ENCODE results near the gene PWWP2B.
"Not testable (repeated sequence)": the region's sequence is repeated elsewhere in the genome, so short reads cannot be mapped to it uniquely, and the experiment has no call there.

PWWP2B gene

DNA sequence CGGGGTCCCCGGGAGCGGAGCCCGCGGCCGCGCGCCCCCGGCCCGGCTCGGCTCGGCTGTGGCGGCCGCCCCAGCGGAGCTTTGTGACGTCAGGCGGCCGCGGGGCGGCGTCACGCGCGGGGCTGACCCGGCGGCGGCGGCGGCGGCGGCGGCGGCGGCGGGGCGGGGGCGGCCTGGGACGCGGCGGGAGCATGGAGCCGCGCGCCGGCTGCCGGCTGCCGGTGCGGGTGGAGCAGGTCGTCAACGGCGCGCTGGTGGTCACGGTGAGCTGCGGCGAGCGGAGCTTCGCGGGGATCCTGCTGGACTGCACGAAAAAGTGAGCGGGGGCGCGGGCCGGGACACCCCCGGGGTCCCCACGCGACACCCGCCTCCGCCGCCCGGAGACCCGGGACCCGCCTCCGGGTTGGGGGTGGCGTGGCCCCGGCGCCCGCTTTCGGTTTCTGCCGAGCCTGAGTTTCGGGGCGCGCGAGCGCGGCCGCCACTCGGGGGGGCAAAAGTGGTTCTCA is at the start of gene PWWP2B:
Gene PWWP2B (plus strand): TSS at position 165 of the 506 bp plus-strand sequence. CDS start 27 bp downstream, at position 192.
- DNase-seq (ENCODE audit: low read depth): no peak

DNA sequence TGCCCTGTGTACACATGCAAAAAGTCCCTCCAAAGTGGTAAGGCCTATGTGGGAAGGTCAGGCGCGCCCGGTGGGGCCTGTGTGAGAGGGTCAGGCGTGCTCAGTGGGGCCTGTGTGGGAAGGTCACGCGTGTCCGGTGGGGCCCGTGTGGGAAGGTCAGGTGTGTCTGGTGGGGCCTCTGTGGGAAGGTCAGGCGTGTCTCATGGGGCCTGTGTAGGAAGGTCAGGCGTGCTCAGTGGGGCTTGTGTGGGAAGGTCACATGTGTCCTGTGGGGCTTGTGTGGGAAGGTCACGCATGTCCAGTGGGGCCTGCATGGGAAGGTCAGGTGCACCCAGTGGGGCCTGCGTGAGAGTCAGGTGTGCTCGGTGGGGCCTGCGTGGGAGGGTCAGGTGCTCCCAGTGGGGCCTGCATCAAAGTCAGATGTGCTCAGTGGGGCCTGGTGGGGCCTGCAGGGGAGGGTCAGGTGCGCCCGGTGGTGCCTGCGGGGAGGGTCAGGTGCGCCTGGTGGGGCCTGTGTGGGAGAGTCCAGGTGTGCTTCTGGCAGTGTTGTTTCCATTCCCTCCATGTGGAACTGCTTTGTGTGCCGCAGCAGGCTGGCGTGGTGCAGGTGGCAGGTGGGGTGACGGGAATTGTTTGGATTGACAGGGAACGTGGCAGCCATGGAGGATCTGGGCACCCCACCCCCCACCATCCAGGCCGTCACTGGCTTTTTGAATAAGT is 49.6 kb upstream of the PWWP2B start:
- no peak for DNase-seq (ENCODE audit: low read depth)

- no peak for DNase-seq (ENCODE audit: low read depth)
Observed at GRCh38 chr10:132347931-132348267, 49.1 kb upstream of the PWWP2B start.

- DNase-seq (ENCODE audit: low read depth): no peak
Observed at GRCh38 chr10:132349766-132350165, 47.2 kb upstream of the PWWP2B start.

DNA sequence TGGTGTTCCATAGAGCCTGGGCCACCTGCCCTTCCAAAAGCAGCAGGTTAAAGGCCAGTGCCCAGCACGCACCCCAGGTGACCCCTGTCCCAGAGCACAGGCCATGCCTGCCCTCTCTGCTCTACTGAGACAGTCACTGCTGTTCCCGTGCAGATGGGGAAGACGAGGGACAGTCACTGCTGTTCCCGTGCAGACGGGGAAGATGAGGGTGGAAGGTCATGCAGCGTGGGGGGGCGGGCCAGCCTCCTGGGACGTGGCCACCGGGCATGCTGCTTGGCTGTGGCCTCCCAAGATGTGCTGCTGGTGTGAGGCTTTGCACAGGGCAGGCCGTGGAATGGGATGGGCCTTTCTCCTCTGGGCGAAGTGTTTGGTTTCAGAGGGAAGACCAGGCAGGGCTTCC is 46.6 kb upstream of the PWWP2B start:
- DNase-seq (ENCODE audit: low read depth): no peak

DNA sequence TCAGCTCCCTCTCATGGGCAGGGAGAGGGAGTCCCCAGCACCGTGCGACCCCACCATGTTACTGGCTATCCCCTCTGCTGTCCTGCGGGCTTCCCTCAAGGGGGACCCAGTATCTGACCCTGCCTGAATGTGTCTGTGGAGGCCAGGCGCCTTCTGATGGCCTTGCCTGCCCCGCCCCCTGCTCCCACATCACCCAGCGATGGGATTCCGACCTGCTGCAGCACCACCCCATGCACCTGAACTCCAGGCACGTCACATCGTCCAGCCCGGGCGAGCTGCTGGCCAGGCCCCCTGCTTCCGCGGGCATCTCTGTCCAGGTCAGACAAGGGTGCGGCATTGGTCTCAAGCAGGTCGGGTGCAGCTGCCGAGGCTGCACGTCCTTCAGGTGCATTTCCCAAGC is 46.1 kb upstream of the PWWP2B start:
- DNase-seq (ENCODE audit: low read depth): no peak

DNA sequence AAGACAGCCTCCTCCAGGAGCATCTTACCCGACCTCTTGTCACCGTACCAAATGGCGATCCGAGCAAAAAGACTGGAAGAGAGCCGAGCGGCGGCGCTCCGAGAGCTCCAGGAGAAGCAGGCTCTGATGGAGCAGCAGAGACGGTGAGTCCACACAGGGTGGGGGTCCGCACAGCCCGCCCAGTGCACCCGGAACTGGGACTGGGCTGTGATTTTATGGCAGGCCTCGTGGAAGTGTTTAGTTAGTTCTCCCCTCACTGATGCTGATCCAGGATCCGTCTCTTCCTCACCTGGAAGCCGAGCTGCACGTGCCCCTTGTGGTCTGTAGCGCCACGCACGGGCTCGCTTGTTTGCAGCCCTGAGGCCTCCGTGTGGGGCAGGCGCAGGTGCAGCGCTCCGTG is 45.4 kb upstream of the PWWP2B start:
- DNase-seq (ENCODE audit: low read depth): no peak

DNA sequence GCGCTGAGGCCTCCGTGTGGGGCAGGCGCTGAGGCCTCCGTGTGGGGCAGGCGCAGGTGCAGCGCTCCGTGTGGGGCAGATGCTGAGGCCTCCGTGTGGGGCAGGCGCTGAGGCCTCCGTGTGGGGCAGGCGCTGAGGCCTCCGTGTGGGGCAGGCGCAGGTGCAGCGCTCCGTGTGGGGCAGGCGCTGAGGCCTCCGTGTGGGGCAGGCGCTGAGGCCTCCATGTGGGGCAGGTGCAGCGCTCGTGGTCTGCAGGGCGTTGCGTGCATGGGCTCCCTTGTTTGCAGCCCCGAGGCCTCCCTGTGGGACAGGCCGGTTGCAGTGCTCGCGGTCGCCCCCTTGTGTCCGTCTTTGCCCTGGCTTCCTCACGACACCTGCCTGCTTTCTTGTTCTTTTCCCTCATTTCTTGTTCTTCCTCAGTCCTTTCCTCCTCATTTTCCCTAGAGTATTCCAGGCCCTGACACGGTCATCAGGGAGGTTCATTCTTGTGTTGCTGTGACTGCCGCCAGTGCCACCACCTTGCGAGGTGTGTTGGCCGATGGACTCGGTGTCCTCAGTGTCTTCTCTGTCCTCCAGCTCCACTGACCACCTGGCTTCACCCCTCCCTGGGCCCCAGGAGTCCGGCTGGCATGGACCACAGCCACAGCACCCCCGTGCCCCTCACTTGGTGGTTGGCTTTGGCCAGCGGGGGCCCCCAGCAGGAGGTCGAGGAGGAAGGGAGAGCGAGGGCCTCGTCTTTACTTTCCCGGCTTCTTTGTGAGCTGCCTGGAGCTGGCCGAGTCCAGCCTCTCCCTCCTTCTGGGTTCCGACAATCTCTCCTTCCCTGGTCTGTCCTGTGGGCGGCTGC is 44.3 kb upstream of the PWWP2B start:
- not testable (repeated sequence) for DNase-seq (ENCODE audit: low read depth)

- DNase-seq (ENCODE audit: low read depth): no peak
Observed at GRCh38 chr10:132353456-132354355, 43.3 kb upstream of the PWWP2B start.

GRCh38 chr10:132354356-132355094 is 42.5 kb upstream of the PWWP2B start:
- no peak for DNase-seq (ENCODE audit: low read depth)

GRCh38 chr10:132355297-132355696 is 41.7 kb upstream of the PWWP2B start:
- no peak for DNase-seq (ENCODE audit: low read depth)

DNA sequence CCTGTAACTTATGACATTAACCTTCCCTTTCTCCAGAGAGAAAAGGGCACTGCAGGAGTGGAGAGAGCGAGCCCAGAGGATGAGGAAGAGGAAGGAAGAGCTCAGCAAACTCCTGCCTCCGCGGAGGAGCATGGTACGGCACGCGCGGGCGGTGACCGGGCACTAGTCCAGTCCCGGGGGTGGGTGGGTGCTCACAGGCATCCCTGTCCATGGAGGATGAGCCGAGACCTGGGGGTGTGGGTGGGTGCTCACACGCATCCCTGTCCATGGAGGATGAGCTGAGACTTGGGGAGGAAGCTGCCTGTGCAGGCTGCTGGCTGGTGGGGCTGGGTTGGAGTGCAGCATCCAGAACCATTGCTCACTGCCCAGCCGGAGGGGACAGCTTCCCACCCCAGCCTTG is 41.2 kb upstream of the PWWP2B start:
- DNase-seq (ENCODE audit: low read depth): no peak

DNA sequence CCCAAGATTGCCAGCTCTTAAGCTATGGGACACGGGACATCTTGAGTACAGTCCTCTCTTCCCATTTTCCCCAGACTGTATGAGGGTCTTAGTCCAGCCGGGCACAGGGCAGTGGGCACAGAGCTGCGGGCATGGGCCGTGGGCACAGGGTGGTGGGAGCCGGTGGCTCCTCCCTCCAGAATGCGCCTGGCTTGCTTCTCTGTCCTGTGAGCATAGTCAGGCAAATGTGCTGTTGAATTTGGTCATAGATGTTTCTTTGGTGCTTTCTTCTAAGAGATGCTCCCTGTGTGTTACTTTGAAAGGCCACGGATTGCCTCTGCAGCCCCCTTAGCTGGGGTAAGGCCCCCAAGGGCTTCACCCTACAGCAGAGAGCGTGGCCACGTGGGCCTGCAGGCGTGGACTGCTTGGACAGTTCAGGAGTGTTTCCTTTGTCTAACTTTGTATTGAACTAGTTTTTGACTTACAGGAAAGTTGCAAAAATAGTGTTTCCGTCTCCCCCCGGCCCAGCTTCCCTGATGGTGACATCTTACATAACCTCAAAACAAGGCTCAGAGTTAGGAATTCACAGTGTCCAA is 40.3 kb upstream of the PWWP2B start:
- DNase-seq (ENCODE audit: low read depth): no peak

DNA sequence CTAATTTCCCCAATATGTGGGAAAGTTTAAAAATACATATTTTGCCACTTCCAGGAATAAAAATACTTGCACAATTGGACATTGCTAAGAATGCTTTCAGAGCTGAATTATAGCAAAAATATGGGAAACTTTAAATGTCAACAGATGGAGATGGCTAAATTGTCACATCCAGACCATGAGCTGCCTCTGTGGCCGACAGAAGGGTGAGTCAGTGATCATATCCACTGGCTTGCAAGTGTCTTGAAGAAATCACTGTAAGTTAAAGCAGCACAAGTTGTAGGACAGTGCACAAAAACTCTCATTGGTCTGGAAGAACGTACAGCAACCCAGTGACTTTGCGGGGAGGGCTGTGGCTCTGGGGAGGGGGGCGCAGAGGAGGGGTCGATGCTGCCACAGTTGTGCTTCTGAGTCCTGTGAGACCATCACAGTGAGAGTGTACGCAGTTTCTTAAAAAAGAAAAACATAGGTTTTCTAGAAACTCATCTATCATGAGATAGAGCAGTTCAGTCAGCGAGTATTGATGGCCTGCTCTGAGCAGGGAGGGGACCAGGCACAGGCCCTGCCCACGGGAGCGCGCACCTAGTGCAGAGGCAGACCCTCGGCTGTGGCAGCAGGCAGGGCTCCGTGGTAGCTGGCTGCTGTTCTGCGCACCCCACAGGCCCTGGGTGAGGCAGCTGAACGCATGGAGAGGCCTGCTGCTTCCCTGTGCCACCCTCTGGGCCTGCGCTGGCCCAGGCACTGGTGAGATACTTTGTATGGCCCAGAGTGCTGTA is 39.5 kb upstream of the PWWP2B start:
- DNase-seq (ENCODE audit: low read depth): no peak

DNA sequence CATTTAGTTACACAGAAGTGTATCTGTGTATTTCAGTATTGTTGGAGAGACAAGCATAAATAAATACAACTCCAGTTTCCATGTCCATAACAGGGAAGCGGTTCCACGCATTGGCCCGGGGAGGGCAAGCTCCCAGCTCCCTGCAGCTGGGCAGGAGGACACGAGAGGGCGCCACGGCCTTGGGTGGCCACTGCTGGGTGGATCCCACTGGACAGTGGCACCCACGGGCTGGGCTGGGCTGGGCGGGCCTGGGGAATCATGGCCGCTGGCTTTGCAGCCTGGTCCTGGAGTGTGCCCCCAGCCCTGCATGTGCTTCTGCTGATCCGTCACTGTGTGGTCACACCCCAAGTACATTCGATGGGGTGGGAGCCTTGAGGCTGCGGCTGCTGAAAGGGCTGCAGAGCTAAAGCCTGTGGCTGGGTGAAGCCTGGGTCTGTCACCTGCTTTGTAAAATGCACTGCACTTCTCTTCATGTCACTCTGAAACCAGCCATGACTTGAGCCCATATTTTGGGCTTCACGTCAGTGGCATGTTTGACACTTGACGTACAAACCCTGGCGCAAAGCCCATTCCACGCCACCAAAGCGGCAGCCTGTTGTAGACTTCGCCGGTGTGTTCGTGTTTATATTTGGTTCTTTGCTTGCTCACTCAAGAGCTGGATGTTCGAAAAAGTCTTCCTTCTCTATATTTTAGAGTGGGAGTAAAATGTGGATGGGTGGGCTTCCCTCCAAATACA is 37.5 kb upstream of the PWWP2B start:
- no peak for DNase-seq (ENCODE audit: low read depth)

- DNase-seq (ENCODE audit: low read depth): no peak
Observed at GRCh38 chr10:132360766-132361447, 36.1 kb upstream of the PWWP2B start.

DNA sequence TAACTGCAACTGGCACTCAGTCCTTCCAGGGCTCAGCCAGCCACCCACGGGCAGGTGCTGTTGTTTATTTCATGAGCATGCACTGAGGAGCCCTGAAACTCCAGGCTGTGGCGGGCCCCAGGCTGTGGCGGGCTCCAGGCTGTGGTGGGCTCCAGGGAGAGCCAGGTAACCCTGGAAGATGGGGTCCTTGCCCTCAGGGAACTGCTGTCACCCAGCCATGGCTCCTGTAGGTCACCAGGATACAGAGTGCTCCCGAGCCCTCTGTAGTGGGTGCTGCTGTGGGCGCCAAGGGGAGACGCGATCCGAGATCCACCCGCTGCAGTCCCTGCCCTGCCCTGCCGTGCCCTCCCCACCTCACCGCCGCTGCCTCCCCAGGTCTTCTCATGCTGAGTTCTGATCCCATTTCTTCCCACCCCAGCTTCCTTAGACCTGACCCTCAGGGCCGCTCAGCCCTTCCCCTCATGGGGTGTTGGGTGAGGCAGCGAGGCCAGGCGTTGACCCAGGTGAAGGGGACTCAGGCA is 35.4 kb upstream of the PWWP2B start:
- no peak for DNase-seq (ENCODE audit: low read depth)

GRCh38 chr10:132362151-132362611 is 34.8 kb upstream of the PWWP2B start:
- DNase-seq (ENCODE audit: low read depth): no peak

GRCh38 chr10:132363376-132363775 is 33.6 kb upstream of the PWWP2B start:
- no peak for DNase-seq (ENCODE audit: low read depth)
